BJ (cell line): ENCODE data around the gene ENTR1. TPM values are rescaled to one million over a fixed set of nuclear protein-coding genes. Genes with fewer than 3 reads are reported as not detected.

Experiments used
- CTCF ChIA-PET: fragments of 350-600 bp; formaldehyde crosslinking; extraction: SDS; loops from one replicate; lab custom pipeline; 2021; ENCODE audit warnings: antibody characterized with exemption, inconsistent platforms; lab: Yijun Ruan, JAX
- POLR2A ChIA-PET: fragments of 300-600 bp; sonication (Branson Sonifier 250); formaldehyde crosslinking; extraction: SDS; loops from one replicate; lab custom pipeline; 2021; ENCODE audit warnings: antibody characterized with exemption; lab: Charles Lee
- DNase-seq: peaks from one replicate; pipeline ENCODE4 v3.0.0-alpha.2; 2011; ENCODE audit warnings: low read depth
- H3K27me3 ChIP-seq: 2 replicates; pipeline ENCODE4 v1.6.0; 2011; ENCODE audit warnings: low read length; ENCODE audit not compliant: control insufficient read depth, insufficient read depth
- H3K36me3 ChIP-seq: 2 replicates; pipeline ENCODE4 v1.5.1; 2011; ENCODE audit warnings: low read length; ENCODE audit not compliant: control insufficient read depth, insufficient read depth
- H3K4me3 ChIP-seq: 2 replicates; pipeline ENCODE4 v1.5.1; 2011; ENCODE audit warnings: low read depth, mild to moderate bottlenecking, control low read depth, low read length
- CTCF ChIP-seq: IDR thresholded peaks from 2 replicates; pipeline ENCODE4 v1.5.1; 2011; ENCODE audit warnings: low read depth, mild to moderate bottlenecking, control low read depth, inconsistent platforms, low read length, moderate library complexity; ENCODE audit not compliant: insufficient read depth
- polyA plus RNA-seq: library from polyadenylated mRNA; depleted of rRNA; stranded (reverse); fragments of >200 nt; gene quantifications from 2 replicates; pipeline ENCODE4 v1.2.3, GENCODE V29; 2011

ENTR1 gene
- polyA plus RNA-seq, 1 experiment = 28.0 TPM

- CTCF ChIA-PET = interaction anchor here (1.1 to 4.4 kb wide), 3 partner anchors 15 to 23 kb away, joined by 3 to 15 read pairs (median 7); partner anchors contain the start of gene SNAPC4
Observed at GRCh38 chr9:136386018-136386417, 24.4 kb downstream of the ENTR1 start.

GRCh38 chr9:136385015-136385414 is 25.4 kb downstream of the ENTR1 start:
- Histone ChIP-seq H3K27me3 (no peaks in the 10 kb centered on the region), H3K36me3 (peaks cover 39% of the 10 kb centered on the region), H3K4me3 (no peak overlapping the region)
- POLR2A ChIA-PET = no interaction called here
- CTCF ChIA-PET = interaction anchor here (1.0 to 4.4 kb wide), 3 partner anchors 16 to 22 kb away, joined by 3 to 15 read pairs (median 7); partner anchors contain the start of gene SNAPC4
- DNase-seq = no peak
- TF ChIP-seq CTCF = no peak

More at GRCh38 chr9:136386018-136386417, 24.4 kb downstream of the ENTR1 start:
- no peak for TF ChIP-seq CTCF
- Histone ChIP-seq H3K4me3 (no peak overlapping the region), H3K36me3 (peaks cover 40% of the 10 kb centered on the region), H3K27me3 (no peaks in the 10 kb centered on the region)
- POLR2A ChIA-PET = no interaction called here
- no peak for DNase-seq

GRCh38 chr9:136383436-136383835 is 27.0 kb downstream of the ENTR1 start:
- no peak for TF ChIP-seq CTCF
- ChIA-PET CTCF (no interaction called here), POLR2A (no interaction called here)
- H3K36me3 ChIP-seq = peaks cover 38% of the 10 kb centered on the region
- H3K4me3 ChIP-seq = no peak overlapping the region
- no peaks in the 10 kb centered on the region for H3K27me3 ChIP-seq
- no peak for DNase-seq

GRCh38 chr9:136381966-136382513 is 28.4 kb downstream of the ENTR1 start:
- Histone ChIP-seq H3K36me3 (peaks cover 31% of the 10 kb centered on the region), H3K4me3 (no peak overlapping the region), H3K27me3 (no peaks in the 10 kb centered on the region)
- DNase-seq = no peak
- no peak for TF ChIP-seq CTCF
- ChIA-PET CTCF (interaction anchor here (1.6 kb wide), 2 partner anchors 18 to 69 kb away, joined by 4 read pairs; partner anchors contain the start of gene DNLZ), POLR2A (interaction anchor here (1.2 kb wide), 1 partner anchor 19 kb away, joined by 3 read pairs; no protein-coding TSS in a partner anchor)

GRCh38 chr9:136381311-136381710 is 29.1 kb downstream of the ENTR1 start:
- ChIA-PET POLR2A (interaction anchor here (1.2 kb wide), 1 partner anchor 18 kb away, joined by 3 read pairs; no protein-coding TSS in a partner anchor), CTCF (interaction anchor here (1.6 kb wide), 2 partner anchors 18 to 68 kb away, joined by 4 read pairs; partner anchors contain the start of gene DNLZ)
- no peak for TF ChIP-seq CTCF
- DNase-seq = no peak
- peaks cover 31% of the 10 kb centered on the region for H3K36me3 ChIP-seq
- H3K27me3 ChIP-seq = no peaks in the 10 kb centered on the region
- H3K4me3 ChIP-seq = no peak overlapping the region
